Hepatocyte (in vitro differentiated cells): Measurements from ENCODE around the gene SLC27A4. TPM values are rescaled to one million over a fixed set of nuclear protein-coding genes. Genes with fewer than 3 reads are reported as not detected.

Experiments
- DNase-seq: peaks from one replicate; pipeline ENCODE4 v3.0.0-alpha.2; 2016; ENCODE audit warnings: low spot score
- H2AFZ ChIP-seq: fragments of 200-600 bp; sonication (generic); 2 replicates; pipeline ENCODE4 v1.6.0; 2016; ENCODE audit warnings: antibody characterized with exemption, mild to moderate bottlenecking
- H3K27ac ChIP-seq: fragments of 200-600 bp; sonication (generic); 2 replicates; pipeline ENCODE4 v1.5.1; 2016; ENCODE audit warnings: mild to moderate bottlenecking
- H3K27me3 ChIP-seq: fragments of 200-600 bp; sonication (generic); 2 replicates; pipeline ENCODE4 v1.6.1; 2016
- H3K36me3 ChIP-seq: fragments of 200-600 bp; sonication (generic); replicated peaks from 2 replicates; pipeline ENCODE4 v1.5.1; 2016; ENCODE audit warnings: low read depth; ENCODE audit not compliant: insufficient read depth
- H3K4me1 ChIP-seq: fragments of 200-600 bp; sonication (generic); 2 replicates; pipeline ENCODE4 v1.5.1; 2016; ENCODE audit warnings: mild to moderate bottlenecking, moderate library complexity; ENCODE audit not compliant: insufficient read depth
- H3K4me2 ChIP-seq: fragments of 200-600 bp; sonication (generic); 2 replicates; pipeline ENCODE4 v1.6.0; 2016
- H3K4me3 ChIP-seq: fragments of 200-600 bp; sonication (generic); 2 replicates; pipeline ENCODE4 v1.5.1; 2016; ENCODE audit warnings: mild to moderate bottlenecking
- H3K79me2 ChIP-seq: fragments of 200-600 bp; sonication (generic); 2 replicates; pipeline ENCODE4 v1.6.0; 2017; ENCODE audit warnings: mild to moderate bottlenecking
- H3K9me2 ChIP-seq: fragments of 200-600 bp; sonication (generic); replicated peaks from 2 replicates; pipeline ENCODE4 v1.6.0; 2017; ENCODE audit warnings: mild to moderate bottlenecking; ENCODE audit not compliant: insufficient read depth
- H3K9me3 ChIP-seq: fragments of 200-600 bp; sonication (generic); 2 replicates; pipeline ENCODE4 v1.5.1; 2016; ENCODE audit warnings: low read depth, mild to moderate bottlenecking
- H4K20me1 ChIP-seq: fragments of 200-600 bp; sonication (generic); 2 replicates; pipeline ENCODE4 v1.6.0; 2016; ENCODE audit warnings: mild to moderate bottlenecking; ENCODE audit not compliant: insufficient read depth, poor library complexity, severe bottlenecking
- CTCF ChIP-seq: fragments of 200-600 bp; sonication (generic); IDR thresholded peaks from 2 replicates; pipeline ENCODE4 v1.5.1; 2016; ENCODE audit warnings: antibody characterized with exemption, mild to moderate bottlenecking; ENCODE audit not compliant: poor library complexity
- EZH2 ChIP-seq: fragments of 200-600 bp; sonication (generic); IDR thresholded peaks from 2 replicates; pipeline ENCODE4 v1.6.1; 2016; ENCODE audit warnings: antibody characterized with exemption, mild to moderate bottlenecking, borderline replicate concordance
- EZH2phosphoT487 ChIP-seq: fragments of 200-600 bp; sonication (generic); IDR thresholded peaks from one replicate; pipeline ENCODE4 v1.6.1; 2018; ENCODE audit warnings: antibody characterized with exemption, mild to moderate bottlenecking, low read depth, moderate library complexity; ENCODE audit not compliant: unreplicated experiment, severe bottlenecking
- WGBS: methylation state at CpG from one replicate; pipeline ENCODE4 v1.1.6; 2016; ENCODE audit warnings: low lambda C conversion rate; ENCODE audit errors: missing lambda C conversion rate; 5-methylcytosine and 5-hydroxymethylcytosine counted together
- polyA plus RNA-seq: library from polyadenylated mRNA; unstranded; fragments of >200 nt; fragmentation: Nextera tagmentation; extraction: Ambion mirVana; gene quantifications from 2 replicates; pipeline ENCODE4 v1.2.1, GENCODE V29; 2016
- total RNA-seq: library from RNA; depleted of rRNA; stranded (reverse); fragments of >200 nt; gene quantifications from 2 replicates; pipeline ENCODE4 v1.2.3, GENCODE V29; 2014

Gene SLC27A4
- total and polyA plus RNA-seq, 2 experiments from 2014 or later, result 21.9 to 23.4 TPM

GRCh38 chr9:128304136-128304970 is 36.0 kb upstream of the SLC27A4 start:
- Histone ChIP-seq H3K4me2 (no peak overlapping the region), H3K9me2 (no peaks in the 10 kb centered on the region), H3K4me1 (no peaks in the 10 kb centered on the region), H2AFZ (no peak overlapping the region), H3K36me3 (no peaks in the 10 kb centered on the region), H3K27ac (no peak overlapping the region), H3K79me2 (no peaks in the 10 kb centered on the region), H3K4me3 (no peak overlapping the region), H3K9me3 (no peaks in the 10 kb centered on the region), H4K20me1 (no peaks in the 10 kb centered on the region), H3K27me3 (no peaks in the 10 kb centered on the region)
- 90% methylated on average over 9 of the region's 9 CpGs for WGBS
- no peak for TF ChIP-seq EZH2phosphoT487
- no peak for DNase-seq

GRCh38 chr9:128304971-128305288 is 35.4 kb upstream of the SLC27A4 start:
- DNase-seq, result no peak
- Histone ChIP-seq H3K27ac (no peak overlapping the region), H3K79me2 (no peaks in the 10 kb centered on the region), H3K27me3 (no peaks in the 10 kb centered on the region), H3K36me3 (no peaks in the 10 kb centered on the region), H3K4me1 (no peaks in the 10 kb centered on the region), H3K9me2 (no peaks in the 10 kb centered on the region), H3K9me3 (no peaks in the 10 kb centered on the region), H2AFZ (no peak overlapping the region), H4K20me1 (no peaks in the 10 kb centered on the region), H3K4me3 (no peak overlapping the region), H3K4me2 (no peak overlapping the region)
- WGBS, result 72% methylated on average over 5 of the region's 5 CpGs
- TF ChIP-seq EZH2 (no peak), CTCF (no peak), EZH2phosphoT487 (no peak)

- Histone ChIP-seq H3K27me3 (no peaks in the 10 kb centered on the region), H2AFZ (no peak overlapping the region), H4K20me1 (no peaks in the 10 kb centered on the region), H3K4me2 (no peak overlapping the region), H3K4me3 (no peak overlapping the region), H3K79me2 (no peaks in the 10 kb centered on the region), H3K9me2 (no peaks in the 10 kb centered on the region), H3K27ac (no peak overlapping the region), H3K9me3 (no peaks in the 10 kb centered on the region), H3K36me3 (no peaks in the 10 kb centered on the region), H3K4me1 (no peaks in the 10 kb centered on the region)
- TF ChIP-seq EZH2phosphoT487 (no peak), CTCF (no peak), EZH2 (no peak)
- no peak for DNase-seq
- WGBS, result 96% methylated on average over 16 of the region's 16 CpGs
Measured at GRCh38 chr9:128309551-128309950, 30.8 kb upstream of the SLC27A4 start.

GRCh38 chr9:128310461-128310860 is 29.9 kb upstream of the SLC27A4 start:
- H3K79me2 ChIP-seq, result no peaks in the 10 kb centered on the region
- H4K20me1 ChIP-seq, result no peaks in the 10 kb centered on the region
- H3K4me2 ChIP-seq, result no peak overlapping the region
- no peak overlapping the region for H3K27ac ChIP-seq
- H3K4me3 ChIP-seq, result no peak overlapping the region
- H3K4me1 ChIP-seq, result no peaks in the 10 kb centered on the region
- H3K36me3 ChIP-seq, result no peaks in the 10 kb centered on the region
- H3K27me3 ChIP-seq, result no peaks in the 10 kb centered on the region
- H3K9me2 ChIP-seq, result no peaks in the 10 kb centered on the region
- no peak for TF ChIP-seq EZH2phosphoT487
- no peak for TF ChIP-seq CTCF
- no peak for TF ChIP-seq EZH2
- WGBS, result 95% methylated on average over 10 of the region's 10 CpGs
- H2AFZ ChIP-seq, result no peak overlapping the region
- H3K9me3 ChIP-seq, result no peaks in the 10 kb centered on the region
- DNase-seq, result no peak
